HG03025 (cell line): Measurements from ENCODE around the gene PCDH1.
A peak's percentile ranks its signal among the peaks of the same experiment; 100 is the strongest.
"Not testable (repeated sequence)": the region's sequence is repeated elsewhere in the genome, so short reads cannot be mapped to it uniquely, and the experiment has no call there.

Experiments used
- ATAC-seq: cut with Tn5 transposase; IDR thresholded peaks from one replicate; pipeline ENCODE4 v1.9.1; 2021; ENCODE audit warnings: mild to moderate bottlenecking, moderate library complexity; ENCODE audit not compliant: unreplicated experiment, low FRiP score

The PCDH1 gene

DNA sequence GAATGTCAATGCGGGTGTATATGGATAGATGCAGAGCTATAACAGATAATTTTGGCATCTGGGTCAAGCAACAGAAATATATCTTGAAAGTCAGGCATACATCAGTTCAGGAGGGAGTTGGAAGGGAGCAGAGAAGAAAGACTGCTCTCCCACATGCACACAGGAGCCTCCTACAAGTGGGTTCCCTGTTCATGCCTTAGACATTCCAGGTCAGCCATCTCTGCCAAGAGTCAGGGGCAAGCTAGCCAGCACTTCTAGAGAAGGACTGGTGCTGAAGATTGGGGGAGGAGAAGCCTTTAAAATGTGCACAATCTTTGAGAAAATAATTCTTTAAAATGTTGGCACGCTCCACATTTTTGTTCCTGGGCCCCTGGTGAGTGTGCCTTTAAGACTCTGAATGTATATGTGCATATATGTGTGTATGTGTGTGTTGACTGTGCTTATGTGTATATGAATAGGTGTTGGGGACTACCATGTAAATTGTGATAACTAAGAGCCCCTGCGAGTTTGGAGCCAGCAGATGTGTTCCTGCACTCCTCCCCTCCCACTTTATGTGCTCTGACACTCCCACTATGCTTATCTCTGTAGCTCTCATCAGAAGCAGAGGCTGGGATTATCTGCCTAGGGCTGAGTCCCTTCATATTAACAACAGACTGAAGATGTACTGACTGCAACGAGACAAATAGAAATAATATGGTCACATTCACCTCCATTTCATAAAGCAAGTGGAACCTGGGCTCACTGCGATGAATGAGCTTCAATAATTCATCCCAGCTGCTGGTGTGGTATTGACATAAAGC, 24.0 kb upstream of the PCDH1 start:
- ATAC-seq, result no peak

DNA sequence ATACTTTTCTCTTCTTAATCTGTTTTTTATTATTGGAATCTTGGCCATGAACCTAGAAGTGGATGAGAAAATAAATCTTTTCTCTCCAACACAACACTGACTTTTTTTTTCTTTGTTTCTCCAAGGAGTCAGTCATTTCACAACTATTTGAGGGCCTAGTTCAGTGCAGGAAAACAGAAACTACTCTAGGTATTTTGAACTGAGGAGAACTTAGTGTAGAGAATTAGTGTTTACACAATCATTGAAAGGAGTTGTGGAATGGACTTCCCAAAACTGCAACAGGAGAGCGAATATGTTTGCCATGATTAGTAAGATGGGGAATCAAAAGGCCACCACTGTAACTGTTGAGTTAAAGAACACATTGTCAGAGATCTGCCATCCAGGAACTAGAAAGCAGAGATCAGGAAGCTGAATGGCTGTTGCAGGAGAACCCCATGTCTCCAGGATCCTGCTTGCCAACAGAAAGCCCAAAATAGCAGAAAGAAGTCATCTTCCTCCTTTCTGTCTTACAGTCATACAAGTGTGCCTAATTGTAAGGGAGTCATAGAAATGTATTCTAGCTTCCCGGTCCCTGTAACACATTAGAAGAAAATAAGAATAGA, 20.3 kb upstream of the PCDH1 start:
- no peak for ATAC-seq

DNA sequence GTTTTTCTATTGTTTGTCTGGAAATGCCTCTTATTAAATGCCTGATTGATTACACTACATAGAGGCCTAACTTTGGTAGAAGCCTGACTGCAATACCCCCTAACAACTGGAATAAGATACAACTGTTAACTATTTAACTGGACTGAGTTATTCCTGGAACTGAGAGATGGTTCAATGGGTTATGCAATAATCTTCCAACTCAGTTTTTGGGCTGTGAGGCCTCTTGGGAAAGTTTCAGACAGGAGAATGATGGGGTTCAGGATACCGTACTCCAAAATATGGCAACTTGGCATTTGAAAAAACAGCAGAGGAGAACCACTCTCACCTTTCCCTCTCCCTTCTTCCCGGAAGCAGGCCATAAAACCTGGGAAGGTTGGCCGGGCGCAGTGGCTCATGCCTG, 19.2 kb upstream of the PCDH1 start:
- no peak for ATAC-seq

DNA sequence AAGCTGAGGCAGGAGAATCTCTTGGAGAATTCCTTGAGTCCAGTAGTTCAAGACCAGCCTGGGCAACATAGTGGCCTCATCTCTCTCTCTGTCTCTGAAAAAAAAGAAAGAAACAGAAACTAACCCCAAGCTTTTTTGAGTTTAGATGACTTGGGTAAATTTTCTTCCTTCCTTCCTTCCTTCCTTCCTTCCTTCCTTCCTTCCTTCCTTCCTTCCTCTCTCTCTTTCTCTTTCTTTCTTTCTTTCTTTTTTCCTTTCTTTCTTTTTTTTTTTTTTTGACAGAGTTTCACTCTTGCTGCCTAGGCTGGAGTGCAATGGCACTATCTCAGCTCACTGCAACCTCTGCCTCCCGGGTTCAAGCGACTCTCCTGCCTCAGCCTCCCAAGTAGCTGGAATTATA, 12.2 kb upstream of the PCDH1 start:
- ATAC-seq, result not testable (repeated sequence)

DNA sequence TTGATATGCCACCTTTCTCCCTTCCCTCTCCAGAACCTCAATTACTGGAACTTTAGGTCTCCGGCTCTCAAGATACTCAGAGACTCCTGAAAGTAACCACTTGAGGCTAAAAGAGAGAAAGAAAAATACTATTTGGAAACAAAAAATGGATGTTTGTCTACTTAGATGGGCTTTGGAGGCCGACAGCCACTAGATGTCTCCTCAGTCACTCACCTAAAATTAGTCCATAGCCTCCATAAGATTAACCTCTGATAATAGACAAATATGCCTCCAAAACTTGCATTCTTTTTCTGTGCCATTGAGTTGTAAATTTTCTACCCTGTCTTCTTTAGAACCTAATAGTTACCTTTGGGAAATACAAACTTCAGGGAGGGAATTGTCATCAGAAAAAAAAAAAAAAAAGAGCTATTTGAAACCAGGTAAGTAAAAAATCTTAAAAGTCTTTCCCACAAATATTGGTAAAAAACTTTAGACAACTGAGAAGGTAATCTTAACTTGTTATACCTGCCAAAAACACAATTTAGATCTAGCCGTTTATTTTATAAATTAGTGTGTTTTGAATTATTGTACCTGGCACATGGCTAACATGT, 11.2 kb upstream of the PCDH1 start:
- ATAC-seq, result no peak

DNA sequence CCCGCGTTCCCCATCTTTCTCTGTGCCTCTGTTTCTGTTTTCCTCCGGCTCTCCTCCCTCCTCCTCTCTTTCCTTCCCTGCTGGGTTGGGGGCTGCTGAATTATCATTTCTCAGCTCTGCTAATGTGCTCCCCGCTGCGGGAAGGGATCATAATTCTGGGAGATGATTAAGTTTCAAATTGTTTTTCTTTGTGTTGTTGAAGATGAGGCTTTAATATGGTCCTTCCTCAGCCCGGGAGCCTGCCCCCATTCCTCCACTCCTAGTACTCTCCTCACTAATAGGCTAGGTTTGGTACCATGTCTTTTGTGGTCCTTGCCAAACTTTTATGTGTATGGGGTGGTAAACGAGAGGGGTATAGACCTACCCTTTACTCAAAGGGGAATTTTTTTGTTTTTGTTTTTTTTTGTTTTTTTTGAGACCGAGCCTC, 5.7 kb upstream of the PCDH1 start:
- ATAC-seq, result no peak

DNA sequence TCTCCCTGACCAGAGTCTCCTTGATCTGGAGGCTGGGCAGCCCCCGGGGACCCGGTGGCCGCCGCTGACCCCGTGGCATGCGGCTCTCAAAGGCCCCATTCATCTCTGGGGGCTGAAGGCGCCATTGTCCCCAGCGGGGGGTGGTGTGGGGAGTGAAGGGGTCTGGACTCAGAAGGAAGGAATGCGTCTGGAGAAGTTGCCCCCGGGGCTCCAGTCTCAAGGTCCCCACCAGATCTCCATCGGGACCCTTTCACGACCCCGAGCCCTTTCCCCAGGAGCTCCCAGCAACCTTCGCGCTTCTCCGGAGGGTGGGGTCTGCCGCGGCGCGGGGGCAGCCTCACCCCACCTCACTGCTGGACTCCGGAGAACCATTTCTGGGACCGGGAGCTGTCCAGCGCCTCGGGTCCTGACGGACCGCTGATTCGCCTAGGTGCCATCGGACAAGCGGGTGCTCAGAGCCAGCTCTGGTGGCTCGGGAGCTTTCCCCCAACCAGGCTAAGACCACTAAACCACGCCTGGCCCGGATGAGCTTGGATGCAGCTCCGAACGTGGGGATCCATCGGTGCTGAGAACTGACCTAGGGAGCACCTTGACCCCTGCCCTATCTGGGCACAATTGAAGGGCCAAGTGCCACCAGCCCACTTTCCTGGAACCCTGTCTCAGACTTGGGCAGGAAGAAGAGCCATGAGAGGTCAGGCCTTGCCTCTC, 5.1 kb upstream of the PCDH1 start:
- ATAC-seq, result no peak

DNA sequence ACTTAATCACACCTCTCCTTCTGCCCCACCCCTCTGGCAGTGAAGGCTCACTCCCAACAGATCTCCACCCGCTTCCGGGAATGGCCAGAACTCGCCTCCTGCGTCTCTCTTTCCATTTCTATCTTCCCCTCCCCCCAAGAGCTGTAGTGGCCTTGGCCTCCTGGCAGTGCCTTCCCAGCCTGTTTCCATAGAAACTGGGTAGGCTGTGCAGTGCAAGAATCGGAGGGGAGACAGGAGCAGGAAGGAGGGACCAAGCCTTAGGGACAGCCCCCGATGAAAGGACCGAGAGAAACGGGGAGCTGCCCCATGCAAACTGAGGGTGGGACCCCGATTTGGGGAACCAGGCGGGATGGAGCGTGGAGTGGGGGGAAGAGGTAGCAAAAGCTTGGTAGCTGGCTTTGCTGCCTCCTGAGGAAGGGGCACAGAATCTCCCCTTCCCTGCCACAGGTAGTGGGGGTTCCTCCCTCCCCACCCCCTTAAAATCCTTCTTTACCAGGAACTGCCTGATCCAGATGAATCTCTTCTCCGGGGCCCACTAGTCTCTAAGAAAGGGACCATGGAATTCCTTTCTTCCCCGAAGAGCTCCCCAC, 4.5 kb upstream of the PCDH1 start:
- ATAC-seq, result no peak

DNA sequence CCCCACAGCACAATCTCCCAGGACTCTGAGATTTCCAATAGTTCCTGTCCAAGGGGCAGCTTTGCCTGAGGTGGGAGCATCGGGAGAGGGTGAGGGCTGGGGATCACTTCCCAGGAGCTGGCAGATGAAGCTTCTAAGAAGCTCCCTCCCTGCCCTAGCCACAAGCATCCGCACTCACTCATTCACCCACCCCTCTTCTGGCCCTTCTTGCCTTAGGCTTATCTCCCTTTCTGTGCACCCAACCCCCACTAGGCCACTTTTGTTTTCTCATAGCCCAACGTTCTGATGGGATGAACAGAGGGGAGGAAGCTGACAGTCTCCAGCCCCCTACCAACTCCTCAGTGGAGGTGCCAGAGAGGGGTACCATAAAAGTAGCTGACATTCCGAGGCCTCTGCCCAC, 3.7 kb upstream of the PCDH1 start:
- no peak for ATAC-seq

DNA sequence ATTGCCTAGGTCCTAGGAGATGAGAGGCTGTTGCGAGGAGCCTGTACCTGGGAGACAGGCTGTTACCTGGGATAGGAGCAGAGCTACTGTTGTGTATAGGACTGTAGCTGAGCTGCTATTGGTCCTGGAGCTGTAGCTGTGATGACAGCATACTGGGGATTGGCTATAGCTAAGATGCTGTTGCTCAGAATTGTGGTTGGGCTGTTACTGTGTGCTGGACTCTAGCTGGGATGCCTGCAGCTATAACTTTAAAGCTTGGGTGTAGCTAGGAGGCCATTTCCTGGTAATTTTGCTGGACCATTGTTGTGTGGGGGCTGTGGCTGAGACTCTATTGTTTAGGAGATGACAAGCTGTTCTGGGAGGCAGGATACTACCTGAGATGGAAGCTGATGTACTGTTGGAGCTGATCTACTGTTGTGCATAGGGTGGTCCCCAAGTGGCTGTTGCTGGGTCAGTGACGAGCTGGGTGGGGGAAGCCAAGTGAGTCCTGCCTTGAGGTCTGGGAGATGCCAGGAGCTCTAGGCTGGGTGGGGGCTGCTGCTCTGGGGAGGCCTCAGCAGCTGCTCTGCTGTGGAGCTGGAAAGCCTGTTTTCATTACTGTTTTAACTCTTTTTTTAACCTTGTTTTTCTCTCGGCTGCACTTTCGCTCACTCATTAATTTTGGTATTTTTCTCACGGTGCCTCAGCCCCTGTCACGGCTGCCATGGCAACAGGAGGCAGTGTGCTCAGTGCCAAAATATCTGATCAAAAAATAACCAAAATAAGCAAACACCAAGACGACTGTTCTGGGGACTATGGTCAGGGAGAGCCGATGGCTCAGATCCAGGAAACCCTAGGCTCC, 3.0 kb upstream of the PCDH1 start:
- no peak for ATAC-seq

DNA sequence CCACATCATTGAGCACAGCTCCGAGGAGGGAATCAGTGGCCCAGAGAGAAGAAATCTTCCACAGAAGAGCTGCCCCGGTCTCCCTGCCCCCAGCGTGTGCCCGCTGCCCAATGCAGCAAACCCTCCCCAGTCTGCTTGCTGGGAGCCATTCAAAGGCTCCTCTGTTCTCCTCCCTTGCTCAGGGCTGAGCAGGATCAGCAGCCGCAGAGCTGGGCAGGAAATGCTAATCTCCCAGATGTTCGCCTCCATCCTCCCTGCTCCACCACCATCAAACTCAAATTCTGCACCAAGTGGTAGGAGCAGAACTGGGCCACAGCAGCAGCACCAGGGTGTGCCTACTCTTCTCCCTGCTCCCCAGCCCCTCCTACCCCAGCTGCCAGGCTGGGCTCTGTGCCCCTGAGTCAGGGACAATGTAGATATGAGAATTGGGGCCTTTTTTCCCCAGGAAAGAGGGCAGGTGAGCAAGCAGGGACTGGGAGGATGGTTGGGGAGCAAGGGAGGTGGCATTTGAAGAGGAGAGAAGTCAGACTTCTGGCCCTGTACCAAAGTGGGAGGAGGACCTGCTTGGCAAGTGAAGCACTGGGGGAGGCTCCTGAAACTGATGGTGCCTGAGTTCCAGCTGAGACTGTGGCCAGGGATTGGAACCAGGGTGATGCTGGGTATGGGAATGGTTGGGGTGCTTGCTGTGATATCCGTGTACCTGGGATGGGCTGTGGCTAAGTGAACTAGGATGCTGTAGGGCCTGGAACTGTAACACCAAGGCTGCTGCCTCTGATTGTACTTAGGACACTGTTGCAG, 1.9 kb upstream of the PCDH1 start:
- ATAC-seq, result no peak

DNA sequence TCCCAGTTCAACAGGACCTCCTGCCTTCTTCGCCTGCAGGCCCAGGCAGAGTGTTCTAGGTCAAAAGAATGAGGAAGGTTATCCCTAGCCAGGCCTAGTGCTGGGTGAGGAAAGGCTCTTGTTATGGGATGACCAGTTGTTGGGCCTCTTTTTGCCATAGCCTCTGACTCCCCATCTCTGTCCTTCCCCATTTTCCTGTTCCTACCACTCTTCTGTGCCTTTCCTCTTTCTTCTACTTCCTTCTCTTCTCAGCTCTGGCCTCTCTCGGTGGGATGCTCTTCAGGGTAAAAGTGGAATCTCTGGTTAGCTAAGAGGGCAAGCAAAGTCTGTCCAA, 1.2 kb upstream of the PCDH1 start:
- ATAC-seq, result no peak

DNA sequence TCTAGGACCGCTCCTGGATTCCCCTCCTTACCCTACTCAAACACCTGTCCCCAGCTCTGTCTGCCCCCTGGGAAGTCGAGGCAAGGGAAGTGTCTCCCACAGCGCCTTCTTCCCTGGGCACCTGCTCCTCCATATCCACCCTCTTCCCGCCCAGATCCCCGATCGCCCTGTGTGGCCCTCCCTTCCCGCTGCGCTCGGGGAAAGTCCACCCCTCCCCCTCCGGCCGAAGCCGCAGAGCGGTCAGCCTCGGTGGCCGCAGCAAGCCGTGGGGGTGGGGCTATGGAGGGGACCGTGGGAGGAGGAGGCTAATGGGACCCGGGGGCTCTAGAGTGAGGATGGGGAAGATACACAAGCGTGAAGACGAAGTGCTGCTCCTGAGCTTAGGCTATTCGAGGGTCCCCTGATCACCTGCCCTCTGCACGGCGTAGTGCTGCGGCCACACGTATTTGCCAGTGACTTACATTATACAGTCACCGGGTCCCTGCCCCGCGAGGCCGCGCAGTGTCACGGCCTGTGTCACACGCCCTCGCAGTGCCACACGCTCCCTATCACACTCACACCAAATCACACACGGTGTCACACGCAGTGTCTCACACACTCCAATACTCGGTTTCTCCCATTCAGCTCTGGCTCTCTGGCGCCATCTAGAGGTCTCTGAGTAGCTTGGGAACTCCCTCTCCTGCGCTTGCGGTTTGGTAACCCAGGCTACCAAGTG, 658 bp upstream of the PCDH1 start:
- peak; percentile 77 for ATAC-seq

DNA sequence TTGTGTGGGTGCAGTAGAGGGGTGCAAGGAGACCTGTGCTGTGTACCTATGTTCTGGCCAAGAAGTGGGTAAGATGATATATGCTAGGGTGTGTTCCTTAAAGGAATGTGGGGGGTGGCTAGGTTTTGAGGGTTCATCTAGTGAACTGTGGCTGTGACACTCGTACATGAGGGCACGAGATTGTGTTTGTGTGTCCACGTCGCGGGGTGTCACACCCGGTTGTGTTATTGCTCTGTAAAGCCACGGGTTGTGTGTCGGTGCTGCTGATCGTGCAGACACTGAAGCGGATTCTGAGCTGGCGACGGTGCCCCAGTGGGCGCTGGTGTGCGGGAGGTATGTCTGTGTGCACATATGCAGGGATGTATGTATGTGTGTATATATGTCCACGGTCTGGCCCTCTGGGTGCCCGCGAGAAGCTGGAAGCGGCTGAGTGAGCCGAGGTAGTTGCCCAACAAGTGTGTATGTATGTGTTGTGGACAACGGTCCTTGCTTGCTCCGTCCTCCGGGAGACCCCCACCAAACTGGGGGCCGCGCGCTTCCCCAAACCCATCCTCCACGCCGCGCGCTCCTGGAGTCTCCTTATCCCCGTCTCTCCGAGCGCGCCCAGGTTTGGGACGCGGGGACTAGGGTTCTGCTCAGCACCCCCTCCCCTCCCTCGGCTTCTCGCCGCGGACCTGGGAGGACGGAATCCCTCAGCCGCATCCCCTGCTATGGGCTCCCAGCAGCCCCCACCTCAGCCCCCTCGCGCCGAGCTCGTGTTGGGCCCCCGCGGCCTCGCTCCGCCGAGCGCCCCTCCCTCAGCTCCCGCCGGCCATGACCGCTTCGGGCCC, 639 bp downstream of the PCDH1 start:
- no peak for ATAC-seq

DNA sequence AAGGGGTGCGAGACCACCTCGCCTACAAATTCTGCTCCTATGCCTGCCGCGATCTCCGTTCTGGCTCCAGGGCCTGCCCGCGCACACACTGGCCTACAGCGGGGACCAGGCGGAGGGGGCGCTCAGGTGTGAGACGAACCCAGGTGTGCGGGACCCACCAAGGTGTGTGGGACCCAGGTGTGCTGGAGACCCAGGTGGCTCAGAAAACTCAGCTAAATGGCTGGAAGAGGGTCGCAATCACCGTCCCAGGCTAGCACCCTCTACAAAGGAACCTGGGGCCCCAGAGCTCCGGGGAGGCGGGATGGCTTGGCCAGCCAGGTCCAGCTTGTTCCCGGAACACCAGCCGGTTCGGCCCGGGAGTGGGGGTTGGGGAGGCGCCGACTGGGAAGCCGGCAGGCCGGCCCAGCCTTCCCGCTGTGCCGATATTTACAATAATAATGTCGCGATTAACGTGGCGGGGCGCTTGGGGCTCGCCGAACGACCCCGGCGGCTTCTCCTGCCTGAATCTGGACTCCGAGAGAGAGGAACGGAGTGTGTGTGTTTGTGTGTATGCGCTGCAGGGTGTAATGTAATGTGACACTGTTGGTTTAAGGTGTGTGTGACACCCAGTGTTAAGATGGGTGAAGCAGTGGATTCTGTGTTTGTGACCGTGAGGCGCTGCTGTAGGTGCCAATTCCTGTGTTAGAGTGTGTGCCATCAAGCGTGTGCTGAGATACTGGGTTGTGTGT, 1.4 kb downstream of the PCDH1 start:
- ATAC-seq, result no peak

DNA sequence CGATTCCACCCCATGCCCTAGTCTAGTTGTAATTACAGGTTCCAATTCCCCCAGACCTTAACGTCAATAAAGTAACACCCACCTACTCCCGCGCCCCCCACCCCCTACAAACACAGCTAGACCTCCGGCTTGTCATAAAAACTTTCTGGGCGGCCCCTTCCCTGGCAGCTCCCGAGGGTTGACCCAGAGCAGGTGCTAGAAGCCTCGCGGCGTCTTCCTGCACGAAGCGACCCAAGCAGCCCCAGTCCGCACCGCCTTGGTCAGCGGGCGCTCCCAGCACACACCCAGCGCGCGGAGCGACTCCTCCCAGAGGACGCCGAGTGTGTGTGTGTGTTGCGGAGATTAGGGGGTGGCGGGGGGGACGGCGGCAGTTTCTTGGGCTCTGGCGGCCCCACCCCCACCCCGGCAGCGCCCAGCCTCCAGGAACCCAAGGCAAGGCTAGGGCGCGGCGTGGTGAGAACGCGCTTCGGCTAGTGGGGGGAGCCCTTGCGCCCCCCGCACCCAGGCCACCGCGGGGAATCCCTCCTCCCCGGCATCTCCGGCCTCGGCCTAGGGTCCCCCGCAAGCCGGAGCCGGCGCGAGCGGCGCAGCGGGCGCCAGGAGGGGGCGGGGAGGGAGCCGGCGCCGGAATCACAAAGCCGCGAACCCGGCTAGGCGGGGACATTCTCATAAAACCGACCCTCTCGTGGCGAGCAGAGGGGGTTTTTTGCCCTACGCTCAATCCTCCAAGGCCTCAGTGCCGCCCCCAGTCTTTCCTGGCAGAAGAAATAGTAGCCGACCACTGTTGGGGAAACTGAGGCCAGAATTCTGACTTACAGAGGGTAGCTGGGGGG, 2.2 kb downstream of the PCDH1 start:
- ATAC-seq, result no peak
